Tibial nerve (tissue), 4 donors: ENCODE results near the gene ZSWIM6. TPM values are rescaled to one million over a fixed set of nuclear protein-coding genes. Genes with fewer than 3 reads are reported as not detected.

Experiments
- DNase-seq, 2 donors: peaks; one replicate each; pipeline ENCODE4 v3.0.0-alpha.2; 2019; ENCODE audit warnings: low spot score in 2 of 2
- H3K27ac ChIP-seq, 4 donors: fragments of 200-600 bp; sonication (generic) in 3 of 4; one replicate each; pipeline ENCODE4 v1.5.1; 2017 to 2019; ENCODE audit warnings: mild to moderate bottlenecking in 1 of 4
- H3K27me3 ChIP-seq, 2 donors: fragments of 200-600 bp; sonication (generic) in 1 of 2; one replicate each; pipeline versions ENCODE4 v1.5.1 to v1.6.0; 2017 to 2019
- H3K36me3 ChIP-seq, 3 donors: fragments of 200-600 bp; sonication (generic); one replicate each; pipeline ENCODE4 v1.5.1; 2018 to 2019
- H3K4me1 ChIP-seq, 4 donors: fragments of 200-600 bp; sonication (generic) in 3 of 4; one replicate each; pipeline ENCODE4 v1.5.1; 2017 to 2019
- H3K4me3 ChIP-seq, 4 donors: fragments of 200-600 bp; sonication (generic) in 3 of 4; one replicate each; pipeline ENCODE4 v1.5.1; 2017 to 2019; ENCODE audit warnings: mild to moderate bottlenecking in 1 of 4, moderate library complexity in 1 of 4
- H3K9me3 ChIP-seq, 4 donors: fragments of 200-600 bp; sonication (generic) in 3 of 4; one replicate each; pipeline ENCODE4 v1.5.1; 2017 to 2019
- EP300 ChIP-seq, 2 donors: sonication (generic); formaldehyde crosslinking; IDR thresholded peaks; one replicate each; pipeline ENCODE4 v1.6.1; 2017; ENCODE audit warnings: antibody characterized with exemption in 2 of 2, mild to moderate bottlenecking in 1 of 2
- POLR2A ChIP-seq, 2 donors: fragments of 450-650 bp; IDR thresholded peaks; one replicate each; pipeline ENCODE4 v1.6.1; 2017; ENCODE audit warnings: antibody characterized with exemption in 2 of 2, mild to moderate bottlenecking in 2 of 2, moderate library complexity in 2 of 2
- WGBS, 2 donors: methylation state at CpG; one replicate each; pipeline ENCODE4 v1.1.5; 2018; 5-methylcytosine and 5-hydroxymethylcytosine counted together
- total RNA-seq, 4 donors: library from RNA; depleted of rRNA; stranded (reverse); fragments of >200 nt; gene quantifications; one replicate each; pipeline ENCODE4 v1.1.0, GENCODE V29; 2016
- TF ChIP-seq, protein P1 (sequence below), 5 experiments: fragments of 200-600 bp in 3 of 5; fragments of 450-650 bp in 2 of 5; sonication (generic) in 3 of 5; IDR thresholded peaks; one replicate each; pipeline ENCODE4 v1.5.1; 2016 to 2019; ENCODE audit warnings: antibody characterized with exemption in 5 of 5, mild to moderate bottlenecking in 3 of 5, moderate library complexity in 2 of 5

Gene ZSWIM6
- total RNA-seq, 4 donors from 2014 or later = 10.6 to 15.5 (median 13.7) TPM

DNA sequence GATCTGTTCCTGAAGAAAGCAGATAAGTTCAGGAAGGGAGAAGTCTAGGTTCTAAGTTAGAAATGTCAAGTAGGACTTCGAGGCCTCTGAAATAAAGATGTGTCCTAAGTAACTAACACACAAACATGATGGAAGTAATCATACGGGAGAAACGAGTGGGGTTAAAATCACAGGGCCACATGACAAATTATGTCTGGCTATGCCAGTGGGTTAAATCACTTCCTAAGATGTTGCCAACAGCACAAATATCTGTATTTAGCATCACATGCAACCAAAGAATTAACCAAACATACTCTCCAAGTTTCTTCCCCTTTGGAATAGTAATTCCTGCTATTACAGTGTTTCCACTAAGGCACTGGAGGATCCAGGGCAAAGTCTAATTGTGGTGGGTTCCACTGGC, 13.7 kb upstream of the ZSWIM6 start:
- Histone ChIP-seq H3K36me3 (no peaks in the 10 kb centered on the region), H3K4me1 (peaks cover 0 to 37% (median 2%) of the 10 kb centered on the region in 4 donors), H3K27me3 (no peaks in the 10 kb centered on the region), H3K4me3 (no peak overlapping the region), H3K27ac (peak overlapping the region in 2 of 4 donors; percentile 6 to 47), H3K9me3 (no peaks in the 10 kb centered on the region)
- TF ChIP-seq POLR2A (IDR thresholded peaks at IDR 0.05) = no peak
- TF ChIP-seq, protein P1, sequence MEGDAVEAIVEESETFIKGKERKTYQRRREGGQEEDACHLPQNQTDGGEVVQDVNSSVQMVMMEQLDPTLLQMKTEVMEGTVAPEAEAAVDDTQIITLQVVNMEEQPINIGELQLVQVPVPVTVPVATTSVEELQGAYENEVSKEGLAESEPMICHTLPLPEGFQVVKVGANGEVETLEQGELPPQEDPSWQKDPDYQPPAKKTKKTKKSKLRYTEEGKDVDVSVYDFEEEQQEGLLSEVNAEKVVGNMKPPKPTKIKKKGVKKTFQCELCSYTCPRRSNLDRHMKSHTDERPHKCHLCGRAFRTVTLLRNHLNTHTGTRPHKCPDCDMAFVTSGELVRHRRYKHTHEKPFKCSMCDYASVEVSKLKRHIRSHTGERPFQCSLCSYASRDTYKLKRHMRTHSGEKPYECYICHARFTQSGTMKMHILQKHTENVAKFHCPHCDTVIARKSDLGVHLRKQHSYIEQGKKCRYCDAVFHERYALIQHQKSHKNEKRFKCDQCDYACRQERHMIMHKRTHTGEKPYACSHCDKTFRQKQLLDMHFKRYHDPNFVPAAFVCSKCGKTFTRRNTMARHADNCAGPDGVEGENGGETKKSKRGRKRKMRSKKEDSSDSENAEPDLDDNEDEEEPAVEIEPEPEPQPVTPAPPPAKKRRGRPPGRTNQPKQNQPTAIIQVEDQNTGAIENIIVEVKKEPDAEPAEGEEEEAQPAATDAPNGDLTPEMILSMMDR (IDR thresholded peaks at IDR 0.05) = no peak
- TF ChIP-seq EP300 (IDR thresholded peaks at IDR 0.05) = no peak
- WGBS, 2 donors = 60 to 62% methylated on average over 3 of the region's 3 CpGs
- no peak for DNase-seq

DNA sequence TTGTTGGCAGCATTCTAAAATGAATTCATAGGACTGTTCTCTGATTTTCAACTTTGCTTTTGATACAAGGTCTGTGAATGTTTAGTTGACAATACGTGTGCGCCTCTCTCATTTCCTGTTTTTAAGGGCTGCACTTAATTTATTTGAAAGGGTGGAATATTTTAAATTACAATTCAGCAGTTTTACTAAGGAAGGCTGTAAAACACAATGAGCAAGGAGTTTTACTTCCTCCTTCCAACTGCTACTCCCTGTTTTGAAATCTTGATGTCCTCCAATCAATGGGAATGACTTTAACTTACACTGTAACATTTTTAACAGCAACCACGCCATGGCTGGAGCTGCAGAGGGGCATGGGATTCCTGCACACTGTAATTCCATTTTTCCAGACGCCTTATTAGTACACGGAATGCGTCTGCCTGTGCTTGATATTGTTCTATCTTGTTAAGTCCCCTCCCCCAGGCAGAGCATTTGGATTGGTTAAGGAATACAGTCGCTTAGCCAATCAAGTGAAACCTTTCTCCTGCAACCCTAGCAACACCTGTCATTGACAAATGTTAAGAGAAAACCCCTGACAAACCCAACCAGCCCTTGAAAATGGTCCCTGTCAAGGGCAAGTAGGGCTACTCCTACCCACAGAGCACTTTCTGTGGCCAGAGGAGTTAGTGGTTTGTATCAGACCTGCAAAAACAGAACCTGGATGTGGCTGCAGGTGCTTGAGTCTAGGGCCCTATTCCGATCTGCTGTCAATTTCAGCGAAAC, 12.5 kb upstream of the ZSWIM6 start:
- Histone ChIP-seq H3K4me1 (peaks cover 0 to 25% (median under 1%) of the 10 kb centered on the region in 4 donors), H3K36me3 (no peaks in the 10 kb centered on the region), H3K27me3 (no peaks in the 10 kb centered on the region), H3K9me3 (no peaks in the 10 kb centered on the region), H3K27ac (no peak overlapping the region), H3K4me3 (no peak overlapping the region)
- WGBS, 2 donors = 48 to 49% methylated on average over 9 of the region's 9 CpGs
- TF ChIP-seq EP300 (IDR thresholded peaks at IDR 0.05) (peak in 1 of 2 donors; percentile 50), POLR2A (IDR thresholded peaks at IDR 0.05) (no peak)
- no peak for DNase-seq

DNA sequence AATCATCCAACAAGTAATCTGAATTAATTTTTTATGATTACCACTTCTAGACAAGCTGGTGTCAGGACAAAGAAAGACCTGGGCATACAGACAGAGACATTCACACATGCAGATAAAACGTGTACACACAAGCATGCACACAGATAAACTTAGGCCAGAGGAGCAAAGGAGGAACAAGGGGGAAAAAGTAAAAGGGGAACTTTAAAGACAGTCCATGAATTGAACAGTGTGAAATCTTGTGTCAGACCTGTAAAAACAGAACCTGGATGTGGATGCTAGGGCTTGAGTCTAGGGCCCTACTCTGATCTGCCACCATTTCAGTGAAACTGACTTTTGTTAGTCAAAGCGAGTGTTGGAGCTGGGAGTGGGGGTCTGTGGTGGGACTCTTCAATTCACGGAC, 11.2 kb upstream of the ZSWIM6 start:
- Histone ChIP-seq H3K27ac (no peak overlapping the region), H3K9me3 (no peaks in the 10 kb centered on the region)
- WGBS, 2 donors = 86 to 87% methylated on average over 3 of the region's 3 CpGs

DNA sequence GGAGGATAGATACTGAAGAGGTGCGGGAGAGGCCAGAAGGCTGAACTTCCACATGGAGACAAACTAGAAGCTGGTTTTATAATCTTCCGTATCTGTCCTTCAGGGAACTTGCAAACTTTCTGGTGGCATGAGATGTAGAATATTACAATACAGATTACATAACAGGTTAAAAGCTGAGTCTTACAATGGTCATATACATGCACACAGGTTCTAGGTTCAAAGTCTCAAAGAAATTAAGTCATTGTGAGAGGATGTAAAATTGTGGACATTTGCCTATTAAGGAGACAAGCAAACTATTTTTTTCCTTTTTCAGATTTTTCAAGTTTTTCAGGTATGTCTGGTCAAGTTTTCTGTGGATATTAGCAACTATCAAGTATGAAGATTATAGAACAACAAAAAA, 10.4 kb upstream of the ZSWIM6 start:
- no peaks in the 10 kb centered on the region for H3K36me3 ChIP-seq
- no peak overlapping the region for H3K4me3 ChIP-seq
- no peaks in the 10 kb centered on the region for H3K9me3 ChIP-seq
- TF ChIP-seq, protein P1 (IDR thresholded peaks at IDR 0.05) = no peak
- peaks cover 0 to 20% (median 0%) of the 10 kb centered on the region in 4 donors for H3K4me1 ChIP-seq
- no peaks in the 10 kb centered on the region for H3K27me3 ChIP-seq
- WGBS, 2 donors = 94 to 97% methylated on average over 2 of the region's 2 CpGs
- no peak for DNase-seq
- no peak overlapping the region for H3K27ac ChIP-seq

More for the DNA sequence above, 11.2 kb upstream of the ZSWIM6 start:
- Histone ChIP-seq H3K4me3 (no peak overlapping the region), H3K4me1 (peaks cover 0 to 20% (median 0%) of the 10 kb centered on the region in 4 donors), H3K36me3 (no peaks in the 10 kb centered on the region), H3K27me3 (no peaks in the 10 kb centered on the region)
- DNase-seq = no peak
- TF ChIP-seq, protein P1 (IDR thresholded peaks at IDR 0.05) = no peak
- TF ChIP-seq EP300 (IDR thresholded peaks at IDR 0.05) (no peak), POLR2A (IDR thresholded peaks at IDR 0.05) (no peak)

DNA sequence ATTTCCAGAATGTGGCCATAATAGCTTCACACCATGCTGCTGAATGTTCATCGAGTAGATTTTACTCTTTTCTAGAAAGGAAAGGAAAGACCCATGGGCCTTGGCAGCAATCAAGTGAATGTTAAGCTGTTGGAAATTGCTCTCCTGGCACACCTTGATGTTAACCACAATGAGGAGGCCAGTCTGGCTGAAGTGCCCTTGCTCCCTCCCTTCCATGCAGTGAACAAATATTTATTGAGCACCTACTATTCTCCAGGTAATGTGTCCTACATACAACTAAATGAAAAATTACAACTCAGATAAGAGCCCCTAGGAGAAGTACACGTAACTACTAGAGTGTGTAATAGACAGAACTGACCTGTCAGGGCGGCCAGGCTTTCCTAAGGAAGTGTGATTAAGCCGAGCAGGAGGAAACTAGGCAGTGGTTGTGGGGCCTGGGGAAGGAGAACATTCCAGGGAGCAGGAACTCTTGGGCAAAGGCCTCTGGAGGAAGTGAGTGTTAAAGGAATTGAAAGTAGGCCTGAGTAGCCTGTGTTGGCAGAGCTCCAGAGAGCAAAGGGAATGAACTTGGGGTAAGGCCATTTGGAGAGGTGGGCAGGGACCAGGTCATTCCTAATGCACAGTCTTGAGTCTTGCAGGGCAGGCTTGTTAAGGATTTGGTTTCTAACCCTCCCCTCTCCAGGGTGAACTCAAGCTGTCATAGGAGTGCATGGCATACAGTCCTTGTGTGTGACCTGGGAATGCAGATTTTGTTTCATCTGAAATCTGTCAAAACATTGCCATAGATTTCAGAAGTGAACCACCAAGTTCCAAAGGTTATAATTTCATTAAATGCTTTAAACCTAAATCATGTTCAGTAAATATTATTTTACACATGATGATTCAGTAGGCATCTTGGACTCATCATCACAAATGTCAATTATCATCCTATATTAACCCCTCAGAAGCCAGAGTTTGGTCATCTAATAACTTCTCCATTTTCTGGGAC, 9.0 kb upstream of the ZSWIM6 start:
- TF ChIP-seq, protein P1 (IDR thresholded peaks at IDR 0.05) = no peak
- TF ChIP-seq EP300 (IDR thresholded peaks at IDR 0.05) (no peak), POLR2A (IDR thresholded peaks at IDR 0.05) (no peak)
- Histone ChIP-seq H3K27me3 (no peaks in the 10 kb centered on the region), H3K9me3 (no peaks in the 10 kb centered on the region), H3K4me3 (no peak overlapping the region), H3K27ac (peak overlapping the region in 1 of 4 donors; percentile 21), H3K4me1 (peaks cover 0 to 18% (median 0%) of the 10 kb centered on the region in 4 donors), H3K36me3 (no peaks in the 10 kb centered on the region)
- no peak for DNase-seq
- WGBS, 2 donors = 83% methylated on average over 4 of the region's 4 CpGs
